HG03575 (cell line): Measurements from ENCODE around the gene SUN5.

ENCODE experiments used
- ATAC-seq: cut with Tn5 transposase; IDR thresholded peaks from one replicate; pipeline ENCODE4 v1.9.1; 2021; ENCODE audit not compliant: unreplicated experiment, insufficient number of reproducible peaks, low FRiP score; ENCODE audit errors: extremely low read depth

The SUN5 gene

GRCh38 chr20:33027769-33028751, 23.8 kb upstream of the SUN5 start:
- no peak for ATAC-seq

GRCh38 chr20:33026779-33027759, 22.8 kb upstream of the SUN5 start:
- ATAC-seq: no peak

DNA sequence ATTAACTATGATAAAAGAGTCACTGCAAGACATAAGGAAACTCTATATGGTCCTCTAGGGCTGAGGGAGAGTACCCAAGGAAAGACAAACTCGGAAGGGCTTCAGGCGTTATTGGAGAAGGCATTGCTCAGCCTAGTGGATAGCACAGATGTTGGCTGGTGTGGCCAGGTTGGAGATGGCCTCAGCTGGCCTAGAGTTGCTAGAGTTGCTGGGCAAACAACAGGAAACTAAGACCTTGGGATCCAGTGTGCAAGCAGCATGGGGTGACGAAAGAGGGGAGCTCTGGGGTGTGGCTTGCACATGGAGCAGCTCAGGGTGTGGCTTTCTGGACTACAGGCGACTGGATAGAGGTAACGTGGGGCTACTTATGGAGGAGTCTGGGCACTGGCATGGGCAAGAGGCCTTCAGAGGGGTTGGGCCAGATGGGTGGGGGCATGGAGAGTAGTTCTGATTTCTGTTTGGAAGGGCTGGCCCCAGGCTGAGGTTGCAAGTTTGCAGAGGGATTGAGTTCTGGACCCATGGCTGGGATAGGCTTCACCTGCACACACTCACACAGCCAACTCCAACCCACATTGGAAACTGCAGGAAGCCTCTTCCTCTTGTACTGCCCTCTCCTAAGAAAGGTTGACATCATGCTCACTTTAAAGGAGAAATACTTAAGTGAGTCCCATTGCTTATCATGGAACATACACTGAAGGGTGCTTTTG, 22.0 kb upstream of the SUN5 start:
- ATAC-seq: no peak

- no peak for ATAC-seq
Observed at GRCh38 chr20:33025318-33025876, 21.2 kb upstream of the SUN5 start.

DNA sequence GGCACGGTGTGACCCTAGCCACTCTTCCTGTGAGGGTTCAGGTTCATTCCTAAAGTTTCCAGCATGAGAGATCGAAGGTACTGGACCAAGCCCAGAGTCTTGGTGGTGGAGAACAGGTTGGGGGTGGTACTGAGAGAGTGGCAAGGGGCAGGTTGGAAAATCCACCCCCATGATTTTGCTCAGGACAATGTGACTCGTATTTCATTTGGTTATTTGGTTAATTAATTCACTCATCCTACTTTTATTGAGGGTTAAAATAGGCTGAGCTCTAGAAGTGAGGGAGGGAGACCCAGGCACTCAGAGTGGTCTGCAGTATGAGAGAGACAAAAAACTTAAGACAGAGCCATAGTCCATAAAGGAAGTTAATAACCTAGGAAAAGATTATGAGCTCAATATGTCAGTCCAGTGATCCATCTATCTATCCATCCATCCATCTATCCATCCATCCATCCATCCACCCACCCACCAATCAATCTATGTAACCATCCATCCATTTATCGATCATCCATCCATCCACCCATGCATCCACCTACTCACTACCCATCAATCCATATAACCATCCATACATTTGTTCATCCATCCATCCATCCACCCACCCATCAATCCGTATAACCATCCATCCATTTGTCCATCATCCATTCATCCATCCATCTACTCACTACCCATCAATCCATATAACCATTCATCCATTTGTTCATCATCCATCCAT, 20.5 kb upstream of the SUN5 start:
- ATAC-seq: no peak

DNA sequence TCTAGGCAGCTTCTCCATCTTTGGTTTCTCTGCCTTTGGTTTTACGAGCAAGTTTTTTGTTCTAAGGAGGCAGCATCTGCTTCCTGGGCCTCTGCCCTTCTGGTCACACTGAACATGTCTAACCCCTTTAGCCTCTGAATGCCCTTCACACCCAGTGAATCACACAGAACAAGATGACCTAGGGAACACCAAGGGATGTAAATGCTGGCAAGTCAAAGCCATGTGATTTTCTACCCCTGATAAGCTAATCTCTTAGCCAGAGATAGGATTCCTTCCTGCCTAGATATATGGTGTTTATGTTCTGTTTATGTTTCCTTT, 20.0 kb upstream of the SUN5 start:
- no peak for ATAC-seq

- ATAC-seq: no peak
Observed at GRCh38 chr20:33023439-33024242, 19.4 kb upstream of the SUN5 start.

- ATAC-seq: no peak
Observed at GRCh38 chr20:33022694-33023438, 18.6 kb upstream of the SUN5 start.

DNA sequence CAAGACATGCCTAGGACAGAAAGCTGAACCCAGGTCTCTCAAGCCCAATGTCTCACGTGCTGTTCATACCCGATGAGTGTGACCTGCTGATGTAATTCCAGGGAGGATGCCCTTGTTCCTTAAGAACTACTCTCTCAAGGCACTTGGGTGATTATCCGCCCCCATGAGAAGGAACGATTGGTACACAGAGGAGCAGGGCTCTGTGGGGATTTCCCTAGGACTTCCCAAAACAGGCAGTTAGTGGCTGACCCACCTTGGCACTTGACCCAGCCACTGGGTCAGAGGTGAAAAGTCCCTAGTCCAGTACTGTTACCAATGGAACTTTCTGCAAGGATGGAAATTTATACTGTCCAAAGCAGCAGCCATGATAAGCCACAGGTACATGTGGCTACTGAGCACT, 18.1 kb upstream of the SUN5 start:
- ATAC-seq: no peak

GRCh38 chr20:33021879-33022278, 17.6 kb upstream of the SUN5 start:
- no peak for ATAC-seq

GRCh38 chr20:33020278-33021161, 16.3 kb upstream of the SUN5 start:
- ATAC-seq: no peak

DNA sequence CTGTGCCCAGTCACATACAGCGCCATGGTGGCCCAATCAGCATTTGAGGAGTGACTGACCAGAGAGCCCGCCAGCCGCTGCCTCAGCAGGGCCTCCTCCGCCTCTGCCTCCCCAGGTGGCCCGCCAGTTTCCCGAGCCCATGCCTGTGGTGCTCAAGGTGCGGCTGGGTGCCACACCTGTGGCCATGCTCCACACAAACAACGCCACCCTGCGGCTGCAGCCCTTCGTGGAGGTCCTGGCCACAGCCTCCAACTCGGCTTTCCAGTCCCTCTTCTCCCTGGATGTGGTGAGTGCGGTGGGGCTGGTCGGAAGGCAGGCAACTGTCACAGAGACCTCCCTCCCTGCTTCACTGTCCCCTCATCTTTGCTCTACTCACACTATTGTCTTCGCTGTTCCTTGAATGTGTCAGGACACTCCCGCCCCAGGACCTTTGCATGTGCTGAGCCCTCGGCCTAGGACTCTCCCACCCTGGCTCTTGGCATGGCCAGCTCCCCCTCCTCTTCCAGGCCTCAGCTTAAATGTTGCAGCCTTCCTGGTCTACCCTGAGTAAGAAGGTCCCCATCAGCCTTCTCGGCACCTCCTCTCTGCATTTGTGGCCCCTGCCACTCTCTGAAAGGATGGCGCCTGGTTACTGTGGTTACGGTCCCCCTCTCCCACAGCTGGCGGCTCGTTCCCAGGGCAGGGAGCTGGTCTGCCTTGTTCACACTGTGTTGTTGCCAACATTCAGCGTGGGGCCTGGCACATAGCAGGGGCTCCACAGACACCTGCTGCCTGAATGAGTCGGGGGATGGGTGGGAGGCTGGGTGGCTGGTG, 15.4 kb upstream of the SUN5 start:
- ATAC-seq: no peak

- no peak for ATAC-seq
Observed at GRCh38 chr20:33018169-33018931, 14.1 kb upstream of the SUN5 start.

- no peak for ATAC-seq
Observed at GRCh38 chr20:33017542-33017941, 13.3 kb upstream of the SUN5 start.
